Regular cardiac myocyte (primary cell): Measurements from ENCODE around the gene ZNF226. TPM values are rescaled to one million over a fixed set of nuclear protein-coding genes. Genes with fewer than 3 reads are reported as not detected.

Experiments
- total RNA-seq: library from RNA; depleted of rRNA; stranded (reverse); fragments of >200 nt; gene quantifications from 2 replicates; pipeline ENCODE4 v1.2.3, GENCODE V29; 2014

The ZNF226 gene
- 15.9 and 21.7 TPM in 2 replicates for total RNA-seq

GRCh38 chr19:44164673-44165512, at the start of gene ZNF226:
ZNF226 (plus strand) TSS chr19:44165100; CDS start chr19:44170081, 4,981 bp downstream.

DNA sequence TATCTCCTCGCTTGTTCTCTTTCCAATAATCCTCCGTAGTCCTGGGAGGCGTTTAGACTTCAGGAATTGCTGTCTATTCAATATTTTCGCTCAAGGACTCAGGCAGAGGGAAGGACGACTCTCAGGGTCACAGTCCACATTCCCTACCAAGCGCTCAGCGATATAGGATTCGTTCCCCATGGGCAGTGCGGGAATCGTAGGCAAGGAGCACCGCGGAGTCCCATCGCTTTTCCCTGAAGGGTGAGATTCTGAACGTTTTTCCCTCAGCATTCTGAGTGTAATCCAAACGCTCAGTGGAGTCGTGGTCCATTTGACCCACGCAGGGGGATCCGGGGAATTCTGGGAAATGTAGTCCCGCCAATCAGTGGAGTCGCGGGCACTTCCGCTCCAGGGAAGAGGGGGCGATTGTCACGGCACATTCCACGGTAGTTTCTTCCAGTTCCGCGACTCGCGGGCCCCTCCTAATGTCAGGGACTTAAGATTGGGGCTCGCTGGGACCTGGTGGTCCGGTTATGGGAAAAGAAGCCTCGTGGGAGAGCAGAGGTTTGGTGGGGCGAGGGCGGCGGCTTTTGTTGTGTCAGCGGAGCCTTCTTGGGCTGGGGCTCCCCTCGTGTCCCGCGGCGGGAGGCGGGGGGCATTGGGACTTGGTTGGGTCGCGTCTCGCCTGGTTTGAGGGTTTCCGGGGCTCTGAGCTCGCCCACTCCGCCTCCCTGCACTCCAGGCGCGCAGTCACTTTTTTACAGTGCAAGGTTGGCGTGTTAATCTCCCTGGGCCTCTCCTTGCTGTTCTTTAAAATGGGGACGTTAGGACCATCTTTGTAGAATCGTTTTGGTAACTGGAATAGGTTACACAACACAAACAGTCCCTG, 23.5 kb upstream of the ZNF226 start, which contains the start of gene ZNF234:
TSS of gene ZNF234 (plus strand) at position 364 of the 868 bp plus-strand sequence. CDS start 3,079 bp downstream, outside the sequence.

GRCh38 chr19:44212250-44212865, 47.5 kb downstream of the ZNF226 start, which contains the start of gene ZNF227:
ZNF227 (plus strand) TSS chr19:44212532; CDS start chr19:44217793, 5,261 bp downstream.

Other genes with a start within 250 kb of the ZNF226 start
- gene ZNF45, start 229.8 kb upstream of the ZNF226 start, total RNA-seq, result 18.6 and 18.8 TPM in 2 replicates
- gene ZNF221, start 213.9 kb upstream of the ZNF226 start, total RNA-seq, result 5.9 and 9.6 TPM in 2 replicates
- 5.8 and 8.5 TPM in 2 replicates for gene ZNF155, start 180.9 kb upstream of the ZNF226 start, total RNA-seq
- 3.1 and 4.5 TPM in 2 replicates for gene ZNF230, start 162.1 kb upstream of the ZNF226 start, total RNA-seq
- 6.3 and 6.5 TPM in 2 replicates for gene ZNF222, start 139.7 kb upstream of the ZNF226 start, total RNA-seq
- gene ZNF223, start 113.1 kb upstream of the ZNF226 start, total RNA-seq, result 4.2 and 5.4 TPM in 2 replicates
- 2.5 and 3.7 TPM in 2 replicates for gene ZNF284, start 92.9 kb upstream of the ZNF226 start, total RNA-seq
- gene ZNF224, start 70.7 kb upstream of the ZNF226 start, total RNA-seq, result 20.9 and 34.7 TPM in 2 replicates
- gene ZNF225, start 51.7 kb upstream of the ZNF226 start, total RNA-seq, result 5.2 and 6.5 TPM in 2 replicates
- gene ZNF234, start 23.5 kb upstream of the ZNF226 start, total RNA-seq, result 9.6 and 15.5 TPM in 2 replicates
- gene ZNF227, start 47.4 kb downstream of the ZNF226 start, total RNA-seq, result 17.2 and 17.3 TPM in 2 replicates
- gene ZNF233, start 94.8 kb downstream of the ZNF226 start, total RNA-seq, result 0.38 and 0.85 TPM in 2 replicates
- gene ZNF235, start 139.9 kb downstream of the ZNF226 start, total RNA-seq, result 2.3 and 5.1 TPM in 2 replicates
- 7.1 and 9.9 TPM in 2 replicates for gene ZNF112, start 191.6 kb downstream of the ZNF226 start, total RNA-seq
- 3.1 and 3.4 TPM in 2 replicates for gene ZNF285, start 236.5 kb downstream of the ZNF226 start, total RNA-seq